T-cell (primary cell): ENCODE data around the gene TMEM190. TPM values are rescaled to one million over a fixed set of nuclear protein-coding genes. Genes with fewer than 3 reads are reported as not detected.

Experiments
- ATAC-seq, 4 experiments: fragments of 200-7000 bp in 3 of 4; fragments of 150-1000 bp in 1 of 4; cut with Tn5 transposase; replicated peaks in 1 of 4; 1 replicate in 3 of 4; 2 replicates in 1 of 4; pipeline ENCODE4 v1.10.0; 2021; ENCODE audit warnings: moderate library complexity in 3 of 4, mild to moderate bottlenecking in 2 of 4, moderate number of reproducible peaks in 1 of 4
- CTCF ChIA-PET, 2 donors: fragments of 300-600 bp; sonication (Branson Sonifier 250); formaldehyde crosslinking; loops; one replicate each; lab custom pipeline; 2022; ENCODE audit warnings: antibody characterized with exemption in 2 of 2; lab: Charles Lee
- POLR2A ChIA-PET, 2 donors: fragments of 300-600 bp; sonication (Branson Sonifier 250); formaldehyde crosslinking; loops; one replicate each; lab custom pipeline; 2022; ENCODE audit warnings: antibody characterized with exemption in 2 of 2; lab: Charles Lee
- DNase-seq, 35 experiments: peaks; one replicate each; pipeline versions ENCODE4 v3.0.0 to v3.0.0-alpha.2; 2013 to 2023
- H3K27ac ChIP-seq: one replicate; pipeline ENCODE4 v1.5.1; 2013; ENCODE audit warnings: low read length
- H3K27me3 ChIP-seq, 2 experiments: replicated peaks in 1 of 2; 1 replicate in 1 of 2; 2 replicates in 1 of 2; pipeline versions ENCODE4 v1.6.1 to v1.7.0; 2013; ENCODE audit warnings: low read length in 1 of 2, mixed read lengths in 1 of 2; ENCODE audit not compliant: control insufficient read depth in 2 of 2, insufficient read depth in 2 of 2; ENCODE audit errors: extremely low read depth in 1 of 2
- H3K36me3 ChIP-seq, 2 donors: 1 replicate in 1 of 2; 2 replicates in 1 of 2; pipeline versions ENCODE4 v1.6.1 to v1.7.0; 2013; ENCODE audit warnings: low read length in 1 of 2; ENCODE audit not compliant: control insufficient read depth in 2 of 2, insufficient read depth in 1 of 2; ENCODE audit errors: extremely low read depth in 1 of 2
- H3K4me1 ChIP-seq, 2 experiments: 1 replicate in 1 of 2; 2 replicates in 1 of 2; pipeline versions ENCODE4 v1.6.1 to v1.7.0; 2013; ENCODE audit warnings: low read length in 2 of 2, mixed read lengths in 1 of 2; ENCODE audit not compliant: insufficient read depth in 2 of 2, control insufficient read depth in 1 of 2; ENCODE audit errors: extremely low read depth in 1 of 2
- H3K4me3 ChIP-seq, 2 donors: 1 replicate in 1 of 2; 2 replicates in 1 of 2; pipeline versions ENCODE4 v1.5.1 to v1.7.0; 2013; ENCODE audit warnings: mild to moderate bottlenecking in 2 of 2, low read length in 1 of 2, moderate library complexity in 1 of 2; ENCODE audit not compliant: control insufficient read depth in 1 of 2; ENCODE audit errors: extremely low read depth in 1 of 2
- H3K9me3 ChIP-seq: 2 replicates; pipeline ENCODE4 v1.7.0; 2013
- H3K27ac Mint-ChIP-seq, 2 donors: one replicate each; pipeline ENCODE4 v1.8.0; 2020 to 2021; ENCODE audit warnings: mild to moderate bottlenecking in 2 of 2, mixed read lengths in 2 of 2
- H3K27me3 Mint-ChIP-seq, 2 donors: one replicate each; pipeline ENCODE4 v1.8.0; 2021 to 2022; ENCODE audit warnings: mixed read lengths in 2 of 2
- H3K36me3 Mint-ChIP-seq: one replicate; pipeline ENCODE4 v1.8.0; 2021; ENCODE audit warnings: mixed read lengths
- H3K4me1 Mint-ChIP-seq, 3 donors: one replicate each; pipeline ENCODE4 v1.8.0; 2020 to 2022; ENCODE audit warnings: mixed read lengths in 3 of 3, mild to moderate bottlenecking in 1 of 3
- H3K4me3 Mint-ChIP-seq, 3 donors: one replicate each; pipeline ENCODE4 v1.8.0; 2020 to 2022; ENCODE audit warnings: mild to moderate bottlenecking in 3 of 3, mixed read lengths in 3 of 3, moderate library complexity in 3 of 3
- H3K9me3 Mint-ChIP-seq, 3 donors: one replicate each; pipeline ENCODE4 v1.8.0; 2020 to 2022; ENCODE audit warnings: mixed read lengths in 3 of 3
- WGBS: methylation state at CpG from one replicate; pipeline ENCODE4 v1.1.5; 2013; ENCODE audit warnings: missing lambda C conversion rate; ENCODE audit not compliant: insufficient coverage; 5-methylcytosine and 5-hydroxymethylcytosine counted together
- total RNA-seq, 35 experiments: library from RNA in 6 of 35; stranded (reverse) in 6 of 35; fragments of 120-200 nt in 1 of 35; gene quantifications; one replicate each; pipeline versions ENCODE4 v1.2.1 to v1.2.4 and lab custom pipeline; 2013 to 2026

Gene TMEM190
- total RNA-seq, 5 donors from 2014 or later (not counting 1 experiment from before 2014, with no cell fraction given): not detected

- Histone ChIP-seq H3K27ac (peak overlapping the region; percentile 81), H3K36me3 (peaks cover 11 to 49% of the 10 kb centered on the region in 2 donors), H3K4me3 (peak overlapping the region; percentile 97 to 99), H3K27me3 (no peaks in the 10 kb centered on the region), H3K9me3 (no peaks in the 10 kb centered on the region), H3K4me1 (peaks cover 26 to 77% of the 10 kb centered on the region in 2 experiments)
- ChIA-PET CTCF (no interaction called here), POLR2A (interaction anchor here (1.1 to 1.6 kb wide), 3 partner anchors 21 to 47 kb away, joined by 3 to 7 read pairs (median 6); partner anchors contain the start of genes UBE2S (in 2 of the 2) and KMT5C (in 1 of the 2))
- Mint-ChIP-seq H3K4me1 (peaks cover 76 to 81% (median 80%) of the 10 kb centered on the region in 3 donors), H3K4me3 (peak overlapping the region; percentile 98 to 100 (median 98)), H3K36me3 (peaks cover 37% of the 10 kb centered on the region), H3K27me3 (no peaks in the 10 kb centered on the region), H3K9me3 (no peaks in the 10 kb centered on the region), H3K27ac (peak overlapping the region; percentile 98 to 99)
- DNase-seq: no peak
- no peak for ATAC-seq
- 0% methylated on average over 33 of the region's 33 CpGs for WGBS
Observed at GRCh38 chr19:55386493-55386971, 9.9 kb downstream of the TMEM190 start.

GRCh38 chr19:55387736-55388497 is 11.3 kb downstream of the TMEM190 start:
- Histone ChIP-seq H3K36me3 (peaks cover 11 to 55% of the 10 kb centered on the region in 2 donors), H3K27me3 (no peaks in the 10 kb centered on the region), H3K9me3 (no peaks in the 10 kb centered on the region), H3K4me3 (peak overlapping the region in 1 of 2 donors; percentile 12), H3K27ac (peak overlapping the region; percentile 31), H3K4me1 (peaks cover 26 to 71% of the 10 kb centered on the region in 2 experiments)
- DNase-seq: no peak
- Mint-ChIP-seq H3K36me3 (peaks cover 36% of the 10 kb centered on the region), H3K9me3 (no peaks in the 10 kb centered on the region), H3K27ac (peak overlapping the region; percentile 78 to 98), H3K4me1 (peaks cover 66 to 70% (median 67%) of the 10 kb centered on the region in 3 donors), H3K4me3 (peak overlapping the region; percentile 98 to 100 (median 98)), H3K27me3 (no peaks in the 10 kb centered on the region)
- ChIA-PET POLR2A (interaction anchor here (0.6 to 1.6 kb wide), 7 partner anchors 15 to 212 kb away, joined by 3 to 7 read pairs (median 3); partner anchors contain the start of genes UBE2S (in 2 of the 2), KMT5C (in 1 of the 2) and ZNF524 (in 1 of the 2)), CTCF (no interaction called here)
- WGBS: 76% methylated on average over 6 of the region's 24 CpGs
- ATAC-seq: no peak

- ChIA-PET POLR2A (interaction anchor here in 1 of 2 donors (0.7 kb wide), 1 partner anchor 18 kb away, joined by 3 read pairs; no protein-coding TSS in a partner anchor), CTCF (interaction anchor here in 1 of 2 donors (0.9 kb wide), 1 partner anchor 10 kb away, joined by 3 read pairs; no protein-coding TSS in a partner anchor)
- Mint-ChIP-seq H3K9me3 (no peaks in the 10 kb centered on the region), H3K27ac (peak overlapping the region; percentile 45 to 55), H3K36me3 (peaks cover 36% of the 10 kb centered on the region), H3K27me3 (no peaks in the 10 kb centered on the region), H3K4me1 (peaks cover 56 to 62% (median 57%) of the 10 kb centered on the region in 3 donors), H3K4me3 (peak overlapping the region in 2 of 3 donors; percentile 44 to 45)
- no peaks in the 10 kb centered on the region for H3K9me3 ChIP-seq
- 83% methylated on average over 14 of the region's 21 CpGs for WGBS
- DNase-seq (no peak), ATAC-seq (no peak)
- no peaks in the 10 kb centered on the region for H3K27me3 ChIP-seq
- H3K4me3 ChIP-seq: no peak overlapping the region
- H3K27ac ChIP-seq: no peak overlapping the region
- peaks cover 11 to 55% of the 10 kb centered on the region in 2 donors for H3K36me3 ChIP-seq
- peaks cover 21 to 60% of the 10 kb centered on the region in 2 experiments for H3K4me1 ChIP-seq
Observed at GRCh38 chr19:55389386-55390317, 13.0 kb downstream of the TMEM190 start.

GRCh38 chr19:55390461-55390880 is 13.8 kb downstream of the TMEM190 start:
- POLR2A ChIA-PET: interaction anchor here in 1 of 2 donors (0.6 to 0.9 kb wide), 2 partner anchors 52 to 257 kb away, joined by 3 to 8 read pairs; no protein-coding TSS in a partner anchor
- Histone ChIP-seq H3K4me1 (peaks cover 17 to 54% of the 10 kb centered on the region in 2 experiments), H3K36me3 (peaks cover 11 to 55% of the 10 kb centered on the region in 2 donors), H3K27me3 (no peaks in the 10 kb centered on the region), H3K27ac (no peak overlapping the region), H3K9me3 (no peaks in the 10 kb centered on the region), H3K4me3 (no peak overlapping the region)
- 44% methylated on average over 2 of the region's 7 CpGs for WGBS
- peak overlapping the region; percentile 52 to 60 for H3K27ac Mint-ChIP-seq
- H3K27me3 Mint-ChIP-seq: no peaks in the 10 kb centered on the region
- no peak overlapping the region for H3K4me3 Mint-ChIP-seq
- peaks cover 36% of the 10 kb centered on the region for H3K36me3 Mint-ChIP-seq
- peaks cover 51 to 56% (median 52%) of the 10 kb centered on the region in 3 donors for H3K4me1 Mint-ChIP-seq
- CTCF ChIA-PET: no interaction called here
- no peak for ATAC-seq
- no peaks in the 10 kb centered on the region for H3K9me3 Mint-ChIP-seq
- DNase-seq: no peak

- Histone ChIP-seq H3K9me3 (no peaks in the 10 kb centered on the region), H3K4me1 (peaks cover 17 to 50% of the 10 kb centered on the region in 2 experiments), H3K4me3 (no peak overlapping the region), H3K27me3 (no peaks in the 10 kb centered on the region), H3K27ac (no peak overlapping the region), H3K36me3 (peaks cover 11 to 55% of the 10 kb centered on the region in 2 donors)
- ATAC-seq (no peak), DNase-seq (no peak)
- WGBS: 84% methylated on average over 8 of the region's 12 CpGs
- Mint-ChIP-seq H3K4me3 (no peak overlapping the region), H3K27ac (peak overlapping the region in 1 of 2 donors; percentile 52), H3K36me3 (peaks cover 31% of the 10 kb centered on the region), H3K9me3 (no peaks in the 10 kb centered on the region), H3K4me1 (peaks cover 45 to 53% (median 51%) of the 10 kb centered on the region in 3 donors), H3K27me3 (no peaks in the 10 kb centered on the region)
- ChIA-PET POLR2A (interaction anchor here in 1 of 2 donors (0.6 to 0.9 kb wide), 2 partner anchors 53 to 258 kb away, joined by 3 to 8 read pairs; no protein-coding TSS in a partner anchor), CTCF (no interaction called here)
Observed at GRCh38 chr19:55391191-55391670, 14.6 kb downstream of the TMEM190 start.
